Activated naive CD4-positive, alpha-beta T cell treated with anti-CD3 and anti-CD28 coated beads, Interleukin-2, amount 50 U/mL, for 16 hours (primary cell): Measurements from ENCODE around the gene RPUSD4.
"Not testable (repeated sequence)": the region's sequence is repeated elsewhere in the genome, so short reads cannot be mapped to it uniquely, and the experiment has no call there.

Experiments used
- DNase-seq: peaks from one replicate; pipeline ENCODE4 v3.0.0-alpha.2; 2020

The RPUSD4 gene, protein sequence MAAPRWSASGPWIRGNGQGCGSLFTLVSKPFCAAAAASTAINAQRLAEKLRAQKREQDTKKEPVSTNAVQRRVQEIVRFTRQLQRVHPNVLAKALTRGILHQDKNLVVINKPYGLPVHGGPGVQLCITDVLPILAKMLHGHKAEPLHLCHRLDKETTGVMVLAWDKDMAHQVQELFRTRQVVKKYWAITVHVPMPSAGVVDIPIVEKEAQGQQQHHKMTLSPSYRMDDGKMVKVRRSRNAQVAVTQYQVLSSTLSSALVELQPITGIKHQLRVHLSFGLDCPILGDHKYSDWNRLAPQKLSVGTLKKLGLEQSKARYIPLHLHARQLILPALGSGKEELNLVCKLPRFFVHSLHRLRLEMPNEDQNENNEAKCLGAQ

DNA sequence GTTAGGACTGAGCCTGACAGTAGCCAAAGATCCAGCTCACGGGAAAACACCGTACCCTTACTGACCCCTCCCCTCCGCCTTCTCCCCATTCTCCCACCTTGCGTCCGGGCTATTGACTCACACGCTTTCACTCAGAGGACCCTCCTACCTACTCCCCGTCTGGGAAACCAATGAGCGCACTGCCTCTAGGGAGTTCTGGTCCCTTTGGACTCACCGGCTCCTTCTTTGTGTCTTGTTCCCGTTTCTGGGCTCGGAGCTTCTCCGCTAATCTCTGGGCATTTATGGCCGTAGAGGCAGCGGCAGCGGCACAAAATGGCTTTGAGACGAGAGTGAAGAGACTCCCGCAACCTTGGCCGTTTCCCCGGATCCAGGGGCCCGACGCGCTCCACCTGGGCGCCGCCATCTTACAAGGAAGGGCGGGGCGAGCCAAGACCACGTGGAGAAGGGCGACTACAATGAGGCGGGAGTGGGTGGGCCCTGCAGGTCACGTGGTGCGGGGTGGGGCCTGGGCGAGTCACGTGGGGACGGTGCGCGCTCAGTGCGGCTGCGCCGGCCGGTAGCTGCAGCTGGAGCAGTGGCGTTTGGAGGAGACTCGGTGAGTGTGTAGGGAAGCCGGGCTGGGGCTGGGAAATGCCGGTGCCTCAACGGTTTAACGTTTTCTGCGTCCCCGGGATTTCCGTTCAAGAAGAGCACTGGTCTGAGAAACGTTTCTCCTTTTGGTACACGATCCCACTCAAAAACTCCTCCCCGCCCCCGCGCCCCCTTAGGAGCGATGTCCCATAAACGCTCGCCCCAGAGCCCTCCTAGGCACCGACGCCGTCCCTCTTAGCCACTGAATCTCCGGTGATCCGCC, at the start of gene RPUSD4, which contains the start of gene FAM118B:
Gene RPUSD4, minus strand, starts transcription at position 415 of the 853 bp plus-strand sequence. Its CDS starts 12 bp downstream, at position 403.
Gene FAM118B, plus strand, starts transcription at position 547 of the 853 bp plus-strand sequence. CDS start 23,220 bp downstream, outside the sequence.
- peak; percentile 99 for DNase-seq

DNA sequence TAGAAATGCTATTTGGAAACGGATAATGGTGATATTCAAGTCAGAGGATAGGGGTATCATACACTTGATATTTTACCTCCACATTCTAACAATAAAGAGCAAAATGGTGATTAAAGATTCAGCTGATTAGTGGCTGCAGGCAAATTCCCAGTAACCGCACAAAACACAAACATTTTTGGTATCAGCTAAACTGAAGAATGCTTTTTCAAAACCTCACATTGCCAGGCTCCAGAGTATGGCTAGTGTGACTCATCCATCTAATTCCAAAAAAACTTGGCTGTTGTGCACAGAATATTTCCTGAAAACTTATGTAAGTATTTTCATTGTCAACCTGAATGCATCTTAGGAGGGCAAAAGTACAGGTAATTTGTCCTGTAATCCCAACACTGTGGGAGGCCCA, 46.3 kb upstream of the RPUSD4 start:
- DNase-seq, result no peak

DNA sequence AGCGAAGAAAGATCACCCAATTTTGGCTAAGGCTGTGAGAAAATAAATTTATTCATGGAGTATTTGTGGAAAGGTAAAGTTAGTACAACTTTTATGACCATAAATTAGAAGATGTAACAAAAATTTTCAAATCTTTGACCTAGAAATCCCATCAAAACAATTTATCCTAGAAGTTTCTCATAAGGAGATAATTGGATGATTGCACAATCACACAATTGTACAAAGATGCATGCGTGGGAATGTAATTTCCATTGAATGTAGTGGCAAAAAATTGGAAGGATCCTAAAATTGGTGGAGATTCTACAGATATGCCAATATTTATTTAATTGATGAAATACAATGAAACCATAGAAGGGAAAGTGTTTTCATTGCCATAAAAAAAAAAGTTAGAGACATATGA, 45.7 kb upstream of the RPUSD4 start:
- DNase-seq, result no peak

DNA sequence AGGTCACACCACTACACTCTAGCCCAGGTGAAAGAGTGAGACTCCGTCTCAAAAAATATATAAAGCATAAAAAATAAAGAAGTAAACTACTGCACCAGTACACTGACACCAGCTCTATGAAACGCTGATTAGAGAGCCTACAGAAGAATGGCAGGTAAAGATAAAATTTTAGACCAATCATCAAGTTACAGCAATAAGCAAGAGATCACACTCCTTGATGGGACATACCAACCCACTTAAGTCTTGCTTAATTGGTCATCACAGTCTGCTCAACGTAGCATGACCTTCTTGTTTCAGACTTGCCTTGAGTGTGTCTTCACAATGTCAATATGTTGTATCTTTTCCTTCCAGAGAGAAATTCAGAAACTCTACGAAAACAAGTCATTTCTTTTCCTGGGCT, 44.8 kb upstream of the RPUSD4 start:
- DNase-seq, result no peak

DNA sequence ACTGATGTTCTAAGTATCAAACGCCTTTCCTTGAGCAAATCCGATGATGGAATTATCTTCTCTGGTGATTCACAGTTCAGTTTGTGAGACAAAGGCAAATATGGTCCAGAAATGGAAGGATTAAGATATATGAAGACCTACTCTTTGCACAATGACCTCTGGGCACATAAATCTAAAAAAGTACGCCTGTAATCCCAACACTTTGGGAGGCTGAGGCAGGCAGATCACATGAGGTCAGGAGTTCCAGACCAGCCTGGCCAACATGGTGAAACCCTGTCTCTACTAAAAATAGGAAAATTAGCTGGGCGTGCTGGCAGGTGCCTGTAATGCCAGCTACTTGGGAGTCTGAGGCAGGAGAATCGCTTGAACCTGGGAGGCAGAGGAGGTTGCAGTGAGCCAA, 44.1 kb upstream of the RPUSD4 start:
- DNase-seq, result not testable (repeated sequence)

DNA sequence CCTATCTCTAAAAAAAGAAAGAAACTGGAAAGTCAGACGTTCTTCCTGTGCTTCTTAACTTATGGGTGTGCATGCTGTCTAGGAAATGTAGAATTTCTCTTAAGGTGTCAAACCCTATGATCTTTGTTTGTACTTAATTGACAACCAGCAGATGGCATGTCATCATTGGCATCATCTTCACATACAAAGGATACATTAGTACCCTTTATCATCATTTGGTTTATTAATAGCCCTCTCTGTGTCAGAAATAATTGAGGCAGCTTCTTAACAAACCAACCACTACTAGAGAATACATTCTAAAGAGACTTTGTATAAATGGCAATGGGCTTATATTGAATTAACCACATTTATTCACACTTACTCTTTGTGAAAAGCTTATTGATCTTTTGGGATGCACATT, 43.4 kb upstream of the RPUSD4 start:
- DNase-seq, result no peak

DNA sequence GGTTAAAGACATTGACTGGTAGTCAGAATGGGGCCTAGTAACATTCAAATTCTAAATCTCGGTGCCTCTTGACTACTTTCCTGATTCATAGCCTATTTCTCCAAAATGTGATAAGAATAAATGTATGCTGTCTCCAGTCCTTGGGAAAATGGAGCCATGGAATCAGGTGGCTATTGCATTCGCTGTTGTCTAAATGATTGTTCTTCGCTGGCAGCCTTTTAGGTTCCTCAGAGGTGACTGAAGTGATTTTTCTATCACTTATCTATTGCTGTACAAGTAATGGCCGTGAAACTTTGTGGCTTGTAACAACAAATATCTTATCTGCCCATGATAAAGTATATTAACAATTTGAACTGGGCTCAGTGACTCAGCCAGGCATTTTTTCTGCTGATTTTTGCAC, 41.8 kb upstream of the RPUSD4 start:
- no peak for DNase-seq

DNA sequence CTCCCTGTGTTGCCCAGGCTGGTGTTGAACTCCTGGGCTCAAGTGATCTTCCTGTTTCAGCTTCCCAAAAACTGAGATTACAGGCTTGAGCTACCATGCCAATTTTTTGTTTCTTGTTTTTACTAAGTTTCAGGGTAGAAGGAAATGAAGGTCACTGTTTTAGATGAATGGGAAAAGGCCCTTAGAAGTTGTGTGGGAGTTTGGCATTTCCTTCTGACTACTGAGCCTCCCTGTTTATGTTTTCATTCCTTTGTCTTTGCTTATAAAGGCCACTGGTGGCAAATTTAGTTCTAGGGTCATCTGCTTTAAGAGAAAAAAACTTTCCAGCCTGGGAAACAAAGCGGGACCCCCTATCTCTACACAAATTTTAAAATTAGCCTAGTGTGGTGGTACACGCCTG, 35.2 kb upstream of the RPUSD4 start:
- no peak for DNase-seq

DNA sequence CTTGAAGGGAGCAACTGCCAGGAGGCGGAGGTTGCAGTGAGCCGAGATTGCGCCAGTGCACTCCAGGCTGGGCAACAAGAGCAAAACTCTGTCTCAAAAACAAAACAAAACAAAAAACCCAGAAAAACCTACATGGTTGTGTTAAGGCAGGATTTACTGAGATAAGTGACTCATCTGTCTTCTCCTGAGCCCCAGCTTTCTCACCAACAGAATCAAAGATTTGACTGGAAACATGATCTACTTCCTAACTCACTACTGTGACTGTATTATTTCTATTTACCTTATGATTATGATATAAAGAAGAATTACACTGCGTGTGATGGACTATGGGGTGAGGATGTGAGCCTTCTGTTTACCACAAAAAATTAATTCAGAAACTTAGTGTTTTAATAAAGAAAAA, 21.9 kb upstream of the RPUSD4 start:
- no peak for DNase-seq

DNA sequence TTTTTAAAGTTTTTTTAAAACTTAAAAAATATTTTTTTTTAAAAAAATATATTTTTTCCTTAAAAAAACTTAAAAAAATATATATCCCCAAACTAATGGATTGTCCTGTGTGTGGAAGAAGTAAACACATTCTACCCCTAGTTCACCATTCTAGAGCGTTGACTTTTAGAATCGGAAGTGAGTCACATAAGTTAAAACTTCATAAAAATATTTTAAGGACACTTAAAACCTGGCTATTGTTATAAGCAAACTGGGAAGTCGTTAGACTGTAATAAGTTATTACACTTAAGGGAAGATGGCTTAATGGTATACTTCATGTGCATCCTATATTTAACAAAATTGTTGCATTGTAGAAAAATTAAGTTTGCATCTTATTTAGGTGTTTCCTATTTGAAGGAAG, 21.2 kb upstream of the RPUSD4 start:
- DNase-seq, result no peak

DNA sequence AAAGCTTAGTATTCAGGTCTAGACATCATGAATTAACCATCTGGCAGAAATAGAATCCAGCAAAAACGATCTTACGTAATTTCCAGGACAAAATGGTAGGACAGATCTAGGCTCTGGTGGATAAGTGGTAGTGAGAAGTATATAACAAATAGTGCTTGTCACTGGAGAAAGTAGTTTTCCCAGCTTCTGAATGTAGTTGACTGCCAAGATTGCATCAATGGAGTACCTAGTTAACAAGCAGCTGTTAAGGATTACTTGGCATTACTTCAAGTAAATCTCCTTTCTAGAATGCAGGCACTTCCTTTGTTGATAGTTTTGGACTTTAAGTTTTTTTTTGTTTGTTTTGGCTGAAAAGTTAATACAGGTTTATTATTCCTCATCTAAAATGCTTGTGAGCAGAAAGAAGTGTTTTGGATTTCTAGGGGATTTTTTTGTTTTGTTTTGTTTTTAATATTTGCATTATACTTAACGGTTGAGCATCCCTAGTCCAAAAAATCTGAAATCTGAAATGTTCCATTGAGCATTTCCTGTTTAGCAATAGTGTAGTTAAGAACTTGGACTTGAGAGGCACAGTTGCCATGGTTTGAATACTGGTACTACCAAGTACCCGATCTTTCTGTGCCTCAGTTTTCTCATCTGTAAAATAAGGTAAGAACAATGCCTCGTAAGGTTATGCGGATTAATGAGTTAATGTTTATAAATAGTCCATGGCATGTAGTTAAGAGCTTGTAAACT, 20.4 kb upstream of the RPUSD4 start:
- DNase-seq, result no peak

DNA sequence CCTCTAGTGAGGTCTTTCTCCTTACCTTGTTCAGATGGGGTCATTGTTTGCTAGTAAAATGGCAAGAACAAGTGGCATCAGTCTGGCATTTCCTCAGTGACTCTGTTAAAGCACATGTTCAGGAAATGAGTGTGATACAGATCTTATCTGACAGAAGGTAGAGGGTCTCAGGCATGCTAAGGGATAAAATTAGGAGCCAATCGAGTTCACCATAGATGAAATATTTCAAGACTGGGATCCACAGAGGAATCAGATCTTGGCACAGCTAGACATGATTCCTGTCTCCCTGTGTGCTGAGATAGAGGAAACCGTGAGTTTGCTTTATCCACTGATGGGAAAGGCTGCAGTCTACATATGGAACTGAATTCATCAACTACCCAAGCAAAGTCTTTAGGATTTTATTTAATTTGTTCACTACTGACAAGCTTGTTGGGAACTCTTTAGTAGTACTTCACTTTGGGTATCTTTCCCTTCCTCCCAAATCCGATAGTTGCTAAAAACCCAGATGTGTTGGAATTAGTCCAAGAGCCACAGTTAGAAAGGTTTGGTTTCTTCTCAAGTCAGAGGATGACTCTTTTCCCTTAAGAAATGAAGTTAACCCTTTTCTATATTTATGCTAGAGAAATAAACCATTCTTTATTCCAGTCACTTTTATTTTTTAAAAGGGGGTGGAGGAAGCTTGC, 18.5 kb upstream of the RPUSD4 start:
- DNase-seq, result no peak

DNA sequence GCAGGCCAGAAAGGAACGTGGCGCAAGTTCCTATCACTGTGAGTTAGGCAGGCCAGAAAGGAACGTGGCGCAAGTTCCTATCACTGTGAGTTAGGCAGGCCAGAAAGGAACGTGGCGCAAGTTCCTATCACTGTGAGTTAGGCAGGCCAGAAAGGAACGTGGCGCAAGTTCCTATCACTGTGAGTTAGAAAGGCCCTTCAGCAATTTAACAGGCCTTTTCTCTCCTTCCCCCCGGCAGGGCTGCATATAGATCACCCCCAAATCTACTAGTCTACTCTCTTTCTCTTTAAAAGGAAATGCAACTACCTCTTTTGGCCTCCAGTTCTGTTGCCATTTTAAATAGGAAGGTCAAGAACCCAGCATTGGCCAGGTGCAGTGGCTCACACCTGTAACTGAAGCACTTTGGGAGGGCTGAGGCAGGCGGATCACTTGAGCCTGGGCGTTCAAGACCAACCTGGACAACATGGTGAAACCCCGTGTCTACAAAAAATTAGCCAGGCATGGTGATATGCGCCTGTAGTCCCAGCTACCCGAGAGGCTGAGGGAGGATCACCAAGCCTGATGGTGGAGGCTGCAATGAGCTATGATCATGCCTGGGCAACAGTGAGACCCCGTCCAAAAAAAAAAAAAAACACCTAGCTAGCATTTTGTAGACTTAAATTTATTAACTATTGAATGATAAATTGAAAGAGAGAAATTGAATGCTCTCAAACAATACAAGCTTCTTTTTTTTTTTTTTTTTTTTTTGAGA, 15.1 kb upstream of the RPUSD4 start:
- no peak for DNase-seq

DNA sequence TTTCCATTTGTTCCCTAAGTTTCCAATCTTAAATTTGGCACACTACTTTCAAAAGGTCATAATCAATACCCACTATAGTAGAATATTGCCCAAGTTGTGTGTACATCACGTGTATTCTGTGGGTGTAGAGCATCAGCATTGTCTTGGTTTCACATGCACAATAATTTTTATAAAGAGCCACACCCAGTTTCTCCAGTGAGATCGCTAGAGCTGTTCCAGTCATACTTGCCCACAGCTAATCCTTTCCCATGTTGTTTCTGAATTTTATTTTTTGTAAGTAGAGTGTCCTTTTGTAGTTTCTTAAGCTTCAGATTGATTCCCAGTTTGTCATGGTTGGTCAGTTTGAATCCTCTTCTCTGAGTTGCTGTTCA, 13.8 kb upstream of the RPUSD4 start:
- DNase-seq, result no peak

DNA sequence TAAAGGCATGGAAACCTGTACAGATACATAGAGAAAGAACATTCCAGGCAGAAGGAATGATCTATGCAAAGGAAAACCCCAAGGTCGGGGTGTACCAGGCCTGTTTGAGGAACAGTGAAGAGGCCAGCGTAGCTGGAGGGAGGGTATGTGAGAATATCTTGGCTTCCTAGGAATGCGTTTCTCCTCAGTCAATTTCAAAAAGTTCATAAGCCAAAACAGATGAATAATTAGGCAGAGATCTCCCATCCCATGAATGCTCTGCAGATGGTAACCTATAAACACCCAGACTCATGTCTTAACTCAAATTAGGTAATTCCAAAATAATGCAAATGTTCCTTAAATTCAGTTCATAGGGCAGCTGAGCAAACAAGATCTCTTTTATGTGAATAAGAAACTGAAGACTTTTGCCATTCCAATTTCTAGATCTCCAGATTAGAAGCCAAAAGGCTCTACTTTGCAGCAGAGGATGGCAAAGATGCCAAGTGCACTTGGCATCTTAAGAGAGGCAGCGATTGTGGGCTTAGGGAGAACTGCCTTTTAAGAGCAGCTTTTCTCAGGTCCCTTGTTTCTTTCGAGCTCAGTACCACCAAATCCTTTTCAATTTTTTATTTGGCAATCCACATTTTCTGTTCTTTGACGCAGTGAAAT, 13.3 kb upstream of the RPUSD4 start:
- DNase-seq, result no peak

DNA sequence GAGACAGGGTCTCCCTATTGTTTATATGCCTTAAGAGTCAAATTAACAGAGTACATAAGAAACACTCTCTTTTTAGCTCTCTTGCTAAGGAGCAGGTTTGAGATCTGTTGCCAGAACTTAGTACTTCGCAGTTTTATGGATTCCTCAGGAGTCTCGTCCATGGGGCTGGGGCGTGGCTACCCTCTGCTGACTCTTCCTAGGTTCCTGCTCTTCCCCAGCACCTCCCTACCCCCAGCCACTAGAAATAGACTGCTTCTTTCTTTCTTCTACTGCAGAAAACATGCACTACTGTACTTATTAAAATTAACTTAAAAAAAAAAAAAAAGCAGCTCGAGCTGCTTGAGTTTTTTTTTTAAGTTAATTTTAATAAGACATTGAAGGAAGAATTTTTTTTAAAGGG, 8.1 kb upstream of the RPUSD4 start:
- DNase-seq, result no peak

DNA sequence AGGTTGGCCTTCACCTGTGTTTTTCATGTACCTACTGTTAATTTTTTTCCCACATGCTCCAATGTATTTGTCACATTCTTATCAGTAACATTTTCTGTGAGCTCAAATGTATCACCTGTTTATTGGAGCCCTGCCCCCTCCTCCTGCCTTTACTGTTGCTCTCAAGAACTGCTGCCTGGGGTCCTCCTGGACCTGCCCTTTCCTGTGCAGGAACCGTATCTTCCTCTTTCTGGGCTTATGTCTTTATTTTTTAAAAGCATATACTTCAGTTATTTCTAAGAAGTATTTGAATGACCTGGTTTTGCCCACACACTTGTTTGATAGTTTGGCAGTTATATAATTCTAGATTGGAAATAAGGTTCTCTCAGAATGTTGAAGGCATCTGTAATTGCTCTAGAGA, 6.0 kb upstream of the RPUSD4 start:
- no peak for DNase-seq

DNA sequence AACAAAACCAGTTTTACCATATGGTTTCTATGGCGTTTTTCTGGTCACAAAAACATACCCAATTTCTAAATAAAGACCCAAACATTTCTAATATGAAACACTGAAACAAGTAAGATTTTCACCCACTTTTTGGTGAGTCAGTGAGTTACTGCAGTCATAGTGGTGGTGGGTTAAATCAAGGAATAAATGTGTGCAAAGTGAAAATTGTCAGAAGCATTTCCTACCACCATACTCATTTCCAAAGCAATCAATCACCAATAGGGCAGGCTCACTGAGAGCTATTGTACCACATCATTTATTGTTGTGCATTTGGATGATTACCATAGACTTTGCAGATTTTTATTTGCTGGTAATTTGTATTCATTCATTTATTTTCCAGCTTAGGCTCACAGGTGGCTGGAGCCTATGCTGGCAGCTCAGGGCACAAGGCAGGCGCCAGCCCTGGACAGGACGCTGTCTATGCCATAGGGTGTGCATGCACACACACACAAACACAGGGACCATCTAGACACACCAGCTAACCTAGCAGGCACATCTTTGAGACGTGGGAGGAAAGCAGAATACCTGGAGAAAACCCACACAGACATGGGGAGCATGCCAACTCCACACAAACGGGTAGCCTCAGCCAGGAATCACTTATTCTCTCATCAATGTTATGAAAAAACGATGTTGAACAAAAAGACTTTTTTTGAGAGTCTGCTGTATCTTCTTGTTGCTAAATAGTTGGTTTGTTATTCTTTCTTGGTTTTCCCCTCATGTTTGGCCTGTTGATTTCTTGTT, 5.3 kb upstream of the RPUSD4 start:
- no peak for DNase-seq

DNA sequence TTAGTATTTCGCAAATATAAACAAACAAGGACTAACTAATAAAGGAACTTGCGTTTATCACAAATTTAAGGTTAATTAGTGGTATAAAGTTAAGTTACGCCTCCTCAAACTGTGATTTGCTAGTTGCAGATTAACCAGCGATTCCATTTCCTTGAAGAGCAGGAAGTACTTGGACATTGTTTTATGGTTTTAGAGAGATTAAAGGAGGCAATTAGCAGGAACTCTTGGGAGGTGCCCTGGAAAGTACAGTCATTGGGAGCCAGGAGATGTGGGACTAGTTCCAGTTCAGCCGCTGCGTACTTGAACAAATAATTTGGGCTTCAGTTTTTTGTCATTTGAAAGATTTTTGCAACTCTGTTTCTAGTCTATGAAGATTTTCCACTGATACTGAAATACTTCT, 3.4 kb upstream of the RPUSD4 start:
- DNase-seq, result no peak

DNA sequence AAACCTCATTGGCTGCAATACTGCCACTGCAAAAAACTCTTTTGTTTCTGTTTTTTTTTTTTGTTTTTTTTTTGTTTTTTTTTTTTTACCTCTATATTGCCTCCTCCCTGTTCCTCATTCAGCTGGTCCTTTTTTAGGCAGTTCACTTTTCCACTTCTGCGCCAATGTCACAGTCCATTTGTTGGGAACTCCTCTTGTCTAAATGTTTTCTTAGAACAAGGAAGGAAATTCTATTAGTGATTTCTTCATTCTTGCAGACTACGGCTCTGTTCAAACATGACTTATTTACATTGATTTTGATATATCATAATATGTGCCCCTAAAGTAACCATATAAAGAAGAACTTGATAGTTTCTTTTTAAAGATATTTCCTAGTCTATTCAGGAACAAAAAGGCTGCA, 3.0 kb upstream of the RPUSD4 start:
- no peak for DNase-seq
